GM23338 (cell line): Measurements from ENCODE around the gene ZNF33B. TPM values are rescaled to one million over a fixed set of nuclear protein-coding genes. Genes with fewer than 3 reads are reported as not detected.
A peak's percentile ranks its signal among the peaks of the same experiment; 100 is the strongest.

ENCODE experiments used
- ATAC-seq: fragments of 200-7000 bp; cut with Tn5 transposase; 3 replicates; pipeline ENCODE4 v1.9.1; 2020
- DNase-seq: peaks from one replicate; pipeline ENCODE4 v3.0.0-alpha.2; 2015; ENCODE audit warnings: low spot score
- H2AFZ ChIP-seq: fragments of 200-600 bp; sonication (generic); 2 replicates; pipeline ENCODE4 v1.8.0; 2016; ENCODE audit warnings: antibody characterized with exemption, mild to moderate bottlenecking, moderate library complexity
- H3F3A ChIP-seq: fragments of 200-600 bp; sonication (generic); replicated peaks from 2 replicates; pipeline ENCODE4 v1.8.0; 2017; ENCODE audit warnings: antibody characterized with exemption, mixed run types, low read depth
- H3K27ac ChIP-seq: fragments of 200-600 bp; sonication (generic); 2 replicates; pipeline ENCODE4 v1.6.1; 2016; ENCODE audit warnings: low read depth
- H3K27me3 ChIP-seq: fragments of 200-600 bp; sonication (generic); 2 replicates; pipeline ENCODE4 v1.8.0; 2016; ENCODE audit warnings: mild to moderate bottlenecking, mixed run types, moderate library complexity; ENCODE audit not compliant: insufficient read depth
- H3K36me3 ChIP-seq: fragments of 200-600 bp; sonication (generic); 2 replicates; pipeline ENCODE4 v1.8.0; 2016; ENCODE audit warnings: mild to moderate bottlenecking; ENCODE audit not compliant: insufficient read depth
- H3K4me1 ChIP-seq: fragments of 200-600 bp; sonication (generic); 2 replicates; pipeline ENCODE4 v1.8.0; 2016; ENCODE audit warnings: mild to moderate bottlenecking, moderate library complexity; ENCODE audit not compliant: insufficient read depth
- H3K4me2 ChIP-seq: fragments of 200-600 bp; sonication (generic); 2 replicates; pipeline ENCODE4 v1.7.1; 2017; ENCODE audit warnings: mixed run types
- H3K4me3 ChIP-seq: fragments of 200-600 bp; sonication (generic); 2 replicates; pipeline ENCODE4 v1.6.1; 2016; ENCODE audit warnings: mixed run types
- H3K79me2 ChIP-seq: fragments of 200-600 bp; sonication (generic); replicated peaks from 2 replicates; pipeline ENCODE4 v1.8.0; 2017; ENCODE audit warnings: mild to moderate bottlenecking; ENCODE audit not compliant: insufficient read depth
- H3K9me2 ChIP-seq: fragments of 200-600 bp; sonication (generic); 2 replicates; pipeline ENCODE4 v1.8.0; 2017; ENCODE audit not compliant: insufficient read depth
- H4K20me1 ChIP-seq: fragments of 200-600 bp; sonication (generic); replicated peaks from 2 replicates; pipeline ENCODE4 v1.8.0; 2017; ENCODE audit warnings: mild to moderate bottlenecking; ENCODE audit not compliant: insufficient read depth
- H3K27ac Mint-ChIP-seq: 2 replicates; pipeline ENCODE4 v1.8.0; 2020; ENCODE audit warnings: inconsistent platforms, mild to moderate bottlenecking, moderate library complexity, mixed read lengths
- H3K27me3 Mint-ChIP-seq: 3 replicates; pipeline ENCODE4 v1.8.0; 2022; ENCODE audit warnings: low read depth, mild to moderate bottlenecking, moderate library complexity, mixed read lengths, inconsistent platforms; ENCODE audit not compliant: insufficient read depth, poor library complexity
- H3K36me3 Mint-ChIP-seq: 3 replicates; pipeline ENCODE4 v1.8.0; 2021; ENCODE audit warnings: low read depth, mild to moderate bottlenecking, inconsistent platforms, moderate library complexity, mixed read lengths
- H3K4me1 Mint-ChIP-seq: 3 replicates; pipeline ENCODE4 v1.8.0; 2020; ENCODE audit warnings: mild to moderate bottlenecking, inconsistent platforms, mixed read lengths
- H3K4me3 Mint-ChIP-seq: 3 replicates; pipeline ENCODE4 v1.8.0; 2021; ENCODE audit warnings: moderate library complexity, mild to moderate bottlenecking, inconsistent platforms, mixed read lengths
- H3K9me3 Mint-ChIP-seq: 3 replicates; pipeline ENCODE4 v1.8.0; 2020; ENCODE audit warnings: moderate library complexity, mild to moderate bottlenecking, inconsistent platforms, mixed read lengths
- CREB1 ChIP-seq: fragments of 250-450 bp; sonication (Bioruptor Pico); IDR thresholded peaks from 2 replicates; pipeline ENCODE4 v1.5.0; 2020; ENCODE audit warnings: low read depth, mild to moderate bottlenecking, moderate library complexity
- CTCF ChIP-seq, 2 experiments: fragments of 200-600 bp in 1 of 2; sonication (generic) in 1 of 2; conservative IDR thresholded peaks; 2 replicates each; pipeline versions ENCODE4 v1.5.1 to v1.6.1; 2016 to 2017; ENCODE audit warnings: antibody characterized with exemption in 2 of 2, low read depth in 2 of 2, mild to moderate bottlenecking in 2 of 2, moderate library complexity in 1 of 2
- ETS1 ChIP-seq: IDR thresholded peaks from 2 replicates; pipeline ENCODE4 v1.6.1; 2016; ENCODE audit warnings: antibody characterized with exemption
- EZH2 ChIP-seq: fragments of 200-600 bp; sonication (generic); IDR thresholded peaks from one replicate; pipeline ENCODE4 v1.8.0; 2017; ENCODE audit warnings: antibody characterized with exemption, mild to moderate bottlenecking, low read depth; ENCODE audit not compliant: unreplicated experiment
- EZH2phosphoT487 ChIP-seq: fragments of 200-600 bp; sonication (generic); IDR thresholded peaks from one replicate; pipeline ENCODE4 v1.8.1; 2018; ENCODE audit warnings: antibody characterized with exemption; ENCODE audit not compliant: unreplicated experiment
- JUNB ChIP-seq: IDR thresholded peaks from one replicate; pipeline ENCODE4 v1.6.1; 2016; ENCODE audit warnings: antibody characterized with exemption; ENCODE audit not compliant: unreplicated experiment
- POLR2AphosphoS5 ChIP-seq: IDR thresholded peaks from 2 replicates; pipeline ENCODE4 v1.6.1; 2016; ENCODE audit warnings: antibody characterized with exemption, low read depth
- REST ChIP-seq: IDR thresholded peaks from one replicate; pipeline ENCODE4 v1.6.1; 2018; ENCODE audit warnings: antibody characterized with exemption; ENCODE audit not compliant: unreplicated experiment
- ZNF114 ChIP-seq: fragments of 250-450 bp; sonication (Bioruptor Pico); IDR thresholded peaks from 2 replicates; pipeline ENCODE4 v1.5.0; 2020; ENCODE audit warnings: mild to moderate bottlenecking, moderate library complexity
- polyA plus RNA-seq: library from polyadenylated mRNA; unstranded; fragments of >200 nt; fragmentation: Nextera tagmentation; extraction: Ambion mirVana; gene quantifications from 2 replicates; pipeline ENCODE4 v1.2.1, GENCODE V29; 2016
- total RNA-seq: library from RNA; depleted of rRNA; stranded (reverse); fragments of >200 nt; shearing (Covaris generic); gene quantifications from 2 replicates; pipeline ENCODE4 v1.2.3, GENCODE V29; 2014

Gene ZNF33B
- total and polyA plus RNA-seq, 2 experiments from 2014 or later: 14.4 to 17.2 TPM

- DNase-seq: no peak
- Mint-ChIP-seq H3K4me1 (peaks cover 12% of the 10 kb centered on the region; the same call in 2 of the 3 replicates), H3K4me3 (peak overlapping the region; percentile 95), H3K27ac (no peak overlapping the region), H3K9me3 (peaks cover 22% of the 10 kb centered on the region), H3K27me3 (peaks cover 24% of the 10 kb centered on the region), H3K36me3 (peaks cover 24% of the 10 kb centered on the region)
- peak overlapping the region; percentile 90 for H2AFZ ChIP-seq
- peak overlapping the region; percentile 87 for H3K4me2 ChIP-seq
- no peaks in the 10 kb centered on the region for H3K9me2 ChIP-seq
- peaks cover 4% of the 10 kb centered on the region; the same call in 1 of the 2 replicates for H3K36me3 ChIP-seq
- H3K27me3 ChIP-seq: no peaks in the 10 kb centered on the region
- no peak for TF ChIP-seq CREB1
- TF ChIP-seq ETS1: no peak
- TF ChIP-seq REST: no peak
- no peak for TF ChIP-seq ZNF114
- TF ChIP-seq EZH2phosphoT487: no peak
- peak; percentile 50 for TF ChIP-seq EZH2
- peak overlapping the region; percentile 67 for H3K4me3 ChIP-seq
- no peak overlapping the region for H3K27ac ChIP-seq
- peak; percentile 15 for ATAC-seq
- H3K4me1 ChIP-seq: no peaks in the 10 kb centered on the region; the same call in 1 of the 2 replicates
- no peaks in the 10 kb centered on the region for H3F3A ChIP-seq
- H4K20me1 ChIP-seq: no peaks in the 10 kb centered on the region
- peaks cover 7% of the 10 kb centered on the region; the same call in 1 of the 2 replicates for H3K79me2 ChIP-seq
These were observed 85.3 kb downstream of the ZNF33B start for GRCh38 chr10:42553064-42553407.

- H3K27ac ChIP-seq: no peak overlapping the region
- peaks cover 24% of the 10 kb centered on the region for H3K27me3 Mint-ChIP-seq
- no peaks in the 10 kb centered on the region; the same call in 1 of the 2 replicates for H3K4me1 ChIP-seq
- H4K20me1 ChIP-seq: no peaks in the 10 kb centered on the region
- H3K9me3 Mint-ChIP-seq: peaks cover 21% of the 10 kb centered on the region
- H3K4me1 Mint-ChIP-seq: peaks cover 12% of the 10 kb centered on the region; the same call in 2 of the 3 replicates
- H3K4me3 Mint-ChIP-seq: peak overlapping the region; percentile 95
- TF ChIP-seq JUNB (no peak), CREB1 (peak; percentile 82), ETS1 (peak; percentile 95), CTCF (conservative IDR thresholded peaks at IDR 0.05; ENCODE audit: low read depth in 2 of 2) (no peak), POLR2AphosphoS5 (peak; percentile 69)
- peak overlapping the region; percentile 94 for H2AFZ ChIP-seq
- 0 out of 2 replicates have a peak, but pooled peaks cover 3% of the 10 kb centered on the region for H3K9me2 ChIP-seq
- no peak overlapping the region for H3K27ac Mint-ChIP-seq
- no peaks in the 10 kb centered on the region for H3F3A ChIP-seq
- peaks cover 7% of the 10 kb centered on the region; the same call in 1 of the 2 replicates for H3K79me2 ChIP-seq
- H3K4me2 ChIP-seq: peak overlapping the region; percentile 93
- H3K27me3 ChIP-seq: no peaks in the 10 kb centered on the region
- H3K36me3 Mint-ChIP-seq: peaks cover 30% of the 10 kb centered on the region
- peak; percentile 96 for ATAC-seq
- peaks cover 4% of the 10 kb centered on the region; the same call in 1 of the 2 replicates for H3K36me3 ChIP-seq
- H3K4me3 ChIP-seq: peak overlapping the region; percentile 67
- DNase-seq: peak; percentile 99
These were observed 85.9 kb downstream of the ZNF33B start for GRCh38 chr10:42552188-42553063.
